Esophagus muscularis mucosa (tissue), 3 donors: ENCODE measurements around the gene TRIM24.

Experiments
- POLR2A ChIP-seq: fragments of 450-650 bp; IDR thresholded peaks from one replicate; pipeline ENCODE4 v1.6.1; 2017; ENCODE audit warnings: antibody characterized with exemption, moderate library complexity, mild to moderate bottlenecking, low read depth
- POLR2AphosphoS5 ChIP-seq, 2 donors: sonication (generic); formaldehyde crosslinking; IDR thresholded peaks; one replicate each; pipeline ENCODE4 v1.6.1; 2017; ENCODE audit warnings: antibody characterized with exemption in 2 of 2
- TF ChIP-seq, protein P1 (sequence below), 3 experiments: fragments of 200-600 bp in 2 of 3; fragments of 450-650 bp in 1 of 3; sonication (generic) in 2 of 3; IDR thresholded peaks; one replicate each; pipeline ENCODE4 v1.5.1; 2017 to 2019; ENCODE audit warnings: antibody characterized with exemption in 3 of 3, mild to moderate bottlenecking in 2 of 3, moderate library complexity in 1 of 3

- TF ChIP-seq, protein P1, sequence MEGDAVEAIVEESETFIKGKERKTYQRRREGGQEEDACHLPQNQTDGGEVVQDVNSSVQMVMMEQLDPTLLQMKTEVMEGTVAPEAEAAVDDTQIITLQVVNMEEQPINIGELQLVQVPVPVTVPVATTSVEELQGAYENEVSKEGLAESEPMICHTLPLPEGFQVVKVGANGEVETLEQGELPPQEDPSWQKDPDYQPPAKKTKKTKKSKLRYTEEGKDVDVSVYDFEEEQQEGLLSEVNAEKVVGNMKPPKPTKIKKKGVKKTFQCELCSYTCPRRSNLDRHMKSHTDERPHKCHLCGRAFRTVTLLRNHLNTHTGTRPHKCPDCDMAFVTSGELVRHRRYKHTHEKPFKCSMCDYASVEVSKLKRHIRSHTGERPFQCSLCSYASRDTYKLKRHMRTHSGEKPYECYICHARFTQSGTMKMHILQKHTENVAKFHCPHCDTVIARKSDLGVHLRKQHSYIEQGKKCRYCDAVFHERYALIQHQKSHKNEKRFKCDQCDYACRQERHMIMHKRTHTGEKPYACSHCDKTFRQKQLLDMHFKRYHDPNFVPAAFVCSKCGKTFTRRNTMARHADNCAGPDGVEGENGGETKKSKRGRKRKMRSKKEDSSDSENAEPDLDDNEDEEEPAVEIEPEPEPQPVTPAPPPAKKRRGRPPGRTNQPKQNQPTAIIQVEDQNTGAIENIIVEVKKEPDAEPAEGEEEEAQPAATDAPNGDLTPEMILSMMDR (IDR thresholded peaks at IDR 0.05): no peak
- TF ChIP-seq POLR2A (no peak), POLR2AphosphoS5 (IDR thresholded peaks at IDR 0.05) (no peak)
These were observed 24.7 kb upstream of the TRIM24 start for GRCh38 chr7:138435231-138435919.
